GM21737 (cell line): ENCODE data around the gene EFR3B.
"Not testable (repeated sequence)": the region's sequence is repeated elsewhere in the genome, so short reads cannot be mapped to it uniquely, and the experiment has no call there.

Experiments
- ATAC-seq: cut with Tn5 transposase; IDR thresholded peaks from one replicate; pipeline ENCODE4 v1.9.1; 2021; ENCODE audit warnings: mild to moderate bottlenecking, moderate library complexity; ENCODE audit not compliant: unreplicated experiment

The EFR3B gene

DNA sequence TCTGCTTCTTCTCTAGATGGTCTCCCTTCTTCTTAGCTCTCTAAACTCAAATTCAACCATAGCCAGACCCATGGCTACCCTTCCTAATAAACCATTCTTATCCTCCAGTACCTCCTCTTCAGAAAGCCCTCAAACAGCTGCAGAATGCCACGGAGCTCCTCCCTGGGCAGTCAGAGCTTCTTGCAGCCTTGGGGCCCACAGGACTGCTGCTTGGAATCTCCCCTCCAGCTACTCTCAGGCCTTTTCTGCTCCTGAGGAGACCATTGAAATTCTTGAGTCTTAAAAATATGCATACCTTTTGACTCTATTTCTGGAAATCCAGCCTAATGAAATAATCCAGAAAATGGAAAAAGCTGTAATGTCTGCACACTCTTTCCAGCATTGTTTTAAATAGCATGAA, 30.7 kb downstream of the EFR3B start:
- ATAC-seq = no peak

DNA sequence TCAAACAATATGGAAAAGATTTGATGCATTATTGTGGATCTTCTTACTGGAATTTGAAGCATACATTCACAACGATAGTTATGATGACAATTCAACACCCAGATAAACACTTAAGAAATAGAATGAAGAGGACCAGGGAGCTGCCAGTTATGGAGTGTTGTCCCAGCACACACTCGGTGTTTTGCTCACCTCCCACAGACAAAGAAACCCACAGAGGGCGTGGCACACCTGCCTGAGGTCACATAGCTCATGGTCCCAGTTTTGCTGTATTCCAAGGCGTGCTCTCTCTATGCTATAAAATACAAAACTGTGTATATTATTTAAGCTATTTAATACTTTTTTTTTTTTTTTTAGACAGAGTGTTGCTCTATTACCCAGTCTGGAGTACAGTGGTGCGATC, 31.1 kb downstream of the EFR3B start:
- no peak for ATAC-seq

DNA sequence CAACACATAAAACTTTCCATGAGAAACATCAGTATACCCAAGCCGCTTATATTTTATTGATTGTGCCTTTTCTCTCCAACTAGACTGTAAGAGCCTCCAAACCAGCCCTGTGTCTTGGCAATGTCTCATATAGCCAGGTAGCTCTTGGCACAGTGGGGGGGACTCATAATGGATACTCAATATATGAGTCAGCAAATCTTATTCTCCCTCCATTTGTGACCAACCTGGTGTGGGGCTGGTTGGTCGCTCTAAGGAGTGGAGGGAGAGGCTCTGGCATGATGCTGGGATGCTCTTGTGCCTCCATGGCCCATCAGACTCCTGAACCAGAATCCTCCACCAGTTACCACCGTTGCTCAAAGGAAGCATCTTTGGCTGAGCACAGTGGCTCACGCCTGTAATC, 32.0 kb downstream of the EFR3B start:
- ATAC-seq = no peak

GRCh38 chr2:25074826-25075225, 33.0 kb downstream of the EFR3B start:
- no peak for ATAC-seq

- ATAC-seq = no peak
These were observed 34.9 kb downstream of the EFR3B start for GRCh38 chr2:25076749-25077148.

- ATAC-seq = no peak
These were observed 35.9 kb downstream of the EFR3B start for GRCh38 chr2:25077789-25078169.

DNA sequence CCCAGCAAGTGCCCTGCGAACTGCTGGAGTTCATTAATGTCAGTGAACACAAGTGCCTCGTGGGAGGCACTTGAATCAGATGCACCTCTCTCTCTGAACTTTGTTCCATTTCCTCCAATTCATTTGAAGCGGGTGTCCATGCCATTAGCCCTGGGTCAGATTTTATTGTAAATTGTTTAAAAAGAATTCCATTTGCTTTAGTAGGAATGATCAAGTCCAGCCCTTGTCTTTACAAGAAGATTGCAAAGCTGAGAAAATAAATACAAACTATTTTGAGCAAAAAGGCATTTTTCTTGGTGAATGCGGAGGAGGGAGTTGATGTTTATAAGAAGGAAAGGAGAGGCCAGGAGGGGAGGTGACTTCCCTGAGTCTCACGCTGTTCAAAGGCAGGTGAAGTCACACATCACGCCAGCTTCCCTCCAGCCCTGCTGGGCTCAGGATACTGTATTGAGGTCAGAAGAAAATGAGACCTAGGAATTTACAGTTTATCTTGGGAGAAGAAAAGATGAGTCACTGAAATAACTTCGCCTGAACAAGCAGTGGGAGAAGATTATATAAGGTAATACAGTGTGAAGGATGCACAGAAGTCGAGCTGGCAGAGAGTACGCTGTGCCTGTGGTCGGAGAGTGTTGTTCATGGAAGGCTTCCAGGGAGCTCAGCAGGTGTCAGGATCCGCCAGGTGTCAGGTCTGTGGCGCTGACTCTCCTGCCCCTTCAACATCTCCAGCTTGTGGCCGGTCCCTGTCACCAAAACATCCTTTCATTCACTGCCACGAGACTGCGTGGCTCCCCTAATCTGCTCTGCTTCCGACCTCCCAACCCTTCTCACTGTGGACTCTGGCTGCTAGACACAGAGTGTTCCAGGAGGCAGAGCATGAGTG, 36.5 kb downstream of the EFR3B start:
- no peak for ATAC-seq

- no peak for ATAC-seq
These were observed 37.3 kb downstream of the EFR3B start for GRCh38 chr2:25079050-25079635.

GRCh38 chr2:25081237-25081790, 39.4 kb downstream of the EFR3B start:
- ATAC-seq = no peak

DNA sequence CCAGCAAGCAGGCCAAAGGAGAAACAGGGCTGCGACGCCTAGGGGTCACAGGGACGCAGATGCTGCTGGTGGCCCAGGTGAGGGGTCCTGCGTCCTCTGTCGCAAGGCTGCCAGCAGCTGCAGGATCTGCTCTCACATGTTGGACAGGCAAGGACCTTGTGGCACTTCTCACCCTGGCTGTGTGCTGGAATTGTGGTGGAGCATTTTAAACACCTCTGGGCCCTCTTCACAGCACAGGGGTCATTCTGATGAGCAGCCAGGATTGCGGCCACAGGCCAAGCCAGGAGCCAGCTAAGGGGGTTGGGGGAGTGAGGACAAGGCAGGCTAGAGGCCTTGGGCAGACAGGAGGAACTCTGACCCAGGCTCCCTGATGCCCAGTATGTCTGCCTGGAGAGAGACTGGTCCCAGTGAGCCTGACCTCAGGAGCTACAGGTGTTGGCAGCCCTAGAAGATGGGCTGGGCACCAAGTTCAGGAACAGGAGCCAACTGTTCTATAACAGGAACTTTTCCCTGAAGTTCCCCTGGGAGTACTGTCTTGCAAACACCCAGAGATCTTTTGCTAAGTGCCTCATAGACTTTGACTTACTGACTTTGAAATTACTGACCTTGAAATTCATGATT, 40.2 kb downstream of the EFR3B start:
- no peak for ATAC-seq

- no peak for ATAC-seq
These were observed 44.1 kb downstream of the EFR3B start for GRCh38 chr2:25085761-25086560.

DNA sequence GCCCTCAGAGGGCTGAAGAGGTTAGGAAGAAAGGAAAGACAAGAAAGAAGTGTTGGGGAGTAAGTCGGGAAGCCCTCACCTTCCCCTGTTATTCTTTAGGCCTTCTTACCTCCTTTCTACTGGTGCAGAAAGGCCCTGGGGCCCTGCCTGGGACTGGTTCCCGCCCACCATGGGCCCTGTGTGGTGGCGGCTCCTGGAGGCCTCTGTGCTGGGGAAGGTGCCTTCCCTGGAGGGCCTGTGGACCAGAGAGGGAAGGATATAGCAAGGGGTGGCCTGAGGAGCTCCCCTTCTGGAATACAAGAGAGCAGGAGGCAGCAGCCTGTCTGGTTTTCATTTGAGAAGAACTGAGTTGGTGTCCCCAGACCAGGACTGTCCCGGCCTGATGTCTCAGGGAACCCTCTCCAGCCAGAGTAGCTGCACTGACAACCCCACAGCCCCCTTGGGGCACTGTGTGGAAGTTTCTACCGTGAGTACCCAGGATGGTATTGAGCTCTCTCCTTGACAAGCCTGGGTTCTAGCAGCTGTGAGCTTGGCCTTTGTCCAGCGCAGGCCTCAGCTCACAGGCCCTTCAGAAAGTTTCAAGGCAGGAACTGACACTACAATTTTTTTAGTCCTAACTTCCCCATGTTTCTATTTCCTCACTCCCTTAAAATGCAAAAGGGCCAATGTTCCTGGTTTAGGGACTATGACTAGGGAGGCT, 47.1 kb downstream of the EFR3B start:
- no peak for ATAC-seq

DNA sequence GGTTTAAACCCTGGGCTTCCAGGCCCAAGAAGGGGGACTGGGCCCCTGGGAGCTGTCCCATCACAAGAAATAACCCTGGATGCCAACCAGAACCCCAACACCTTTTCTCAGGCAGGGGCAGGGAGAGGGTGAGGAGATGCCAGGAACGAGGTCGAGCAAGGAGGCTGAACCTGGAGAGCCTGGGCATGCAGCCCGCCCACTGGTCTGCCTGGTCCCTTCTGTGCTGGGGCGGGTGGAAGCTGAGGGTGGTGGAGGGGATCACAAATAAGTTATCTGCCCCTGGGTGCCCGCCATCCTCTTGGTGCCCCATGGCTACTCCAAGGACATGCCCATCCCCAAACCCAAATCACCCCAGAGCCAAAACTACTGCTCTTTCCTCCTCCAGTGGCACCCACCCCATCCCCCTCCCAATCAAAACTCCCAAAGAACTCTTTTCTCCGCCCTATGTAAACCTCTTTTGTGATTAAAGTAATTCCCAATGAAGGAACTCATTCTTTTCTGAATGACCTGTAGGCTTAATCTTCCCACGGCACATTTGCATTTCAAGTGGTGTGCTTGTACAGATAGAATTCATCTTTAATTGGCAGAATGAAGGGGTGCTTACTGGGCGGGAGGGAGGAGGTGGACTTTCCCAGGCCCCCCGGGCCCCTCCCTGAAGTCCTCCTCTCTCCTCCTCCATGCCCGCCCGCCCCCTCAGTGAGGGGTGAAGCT, 47.9 kb downstream of the EFR3B start:
- ATAC-seq = no peak

DNA sequence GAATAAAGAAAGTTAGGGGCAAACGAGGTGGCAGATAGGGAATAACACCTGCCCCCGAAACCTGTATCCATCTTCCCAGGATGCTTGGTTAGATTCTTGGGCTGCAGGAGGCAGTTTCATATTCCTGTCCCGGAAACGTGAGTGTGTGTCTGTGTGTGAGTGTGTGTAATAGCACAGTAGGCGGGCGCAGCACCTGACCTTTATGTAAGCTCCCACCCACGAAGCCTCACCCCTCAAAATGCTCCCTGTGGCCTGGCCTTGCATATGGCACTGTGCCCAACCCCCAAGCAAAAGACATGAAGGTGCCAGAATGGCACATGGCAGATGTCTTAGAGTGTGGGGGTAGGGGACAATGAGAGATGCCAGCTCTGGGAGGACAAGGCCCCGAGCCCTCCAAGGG, 48.9 kb downstream of the EFR3B start:
- no peak for ATAC-seq

GRCh38 chr2:25091265-25091664, 49.4 kb downstream of the EFR3B start:
- no peak for ATAC-seq

DNA sequence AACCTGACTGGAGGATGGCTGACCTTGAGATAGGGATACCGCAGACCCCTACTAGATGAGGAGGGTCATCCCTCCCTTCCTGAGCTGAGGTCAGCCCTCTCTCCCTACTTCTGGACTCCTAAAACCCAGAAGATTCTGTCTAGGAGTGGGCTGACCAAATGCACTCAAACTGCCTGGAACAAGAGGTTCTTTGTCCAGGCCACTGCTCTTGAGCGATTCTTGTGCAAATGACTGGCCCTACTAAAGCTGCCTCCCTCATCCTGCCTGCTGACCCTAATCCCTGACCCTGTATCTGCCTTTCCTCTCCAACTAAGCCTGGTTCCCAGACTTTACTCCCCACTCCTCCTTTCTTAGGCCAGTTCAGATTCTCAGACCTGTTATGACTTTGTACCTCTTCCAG, 56.2 kb downstream of the EFR3B start:
- no peak for ATAC-seq

- no peak for ATAC-seq
These were observed 57.0 kb downstream of the EFR3B start for GRCh38 chr2:25098670-25099486.

DNA sequence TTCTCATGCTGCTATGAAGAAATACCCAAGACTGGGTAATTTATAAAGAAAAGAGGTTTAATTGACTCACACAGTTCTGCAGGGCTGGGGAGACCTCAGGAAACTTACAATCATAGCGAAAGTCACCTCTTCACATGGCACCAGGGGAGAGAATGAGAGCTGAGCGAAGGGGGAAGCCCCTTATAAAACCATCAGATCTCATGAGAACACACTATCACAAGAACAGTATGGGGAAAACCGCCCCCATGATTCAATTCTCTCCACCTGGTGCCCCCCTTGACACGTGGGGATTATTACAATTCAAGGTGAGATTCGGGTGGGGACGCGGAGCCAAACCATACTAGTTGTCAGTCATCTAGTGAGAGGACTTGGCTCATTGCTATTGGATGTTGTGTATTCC, 60.5 kb downstream of the EFR3B start:
- not testable (repeated sequence) for ATAC-seq

- no peak for ATAC-seq
These were observed 61.5 kb downstream of the EFR3B start for GRCh38 chr2:25103287-25103871.
